ENCODE measurements around the gene NODAL.

DNA sequence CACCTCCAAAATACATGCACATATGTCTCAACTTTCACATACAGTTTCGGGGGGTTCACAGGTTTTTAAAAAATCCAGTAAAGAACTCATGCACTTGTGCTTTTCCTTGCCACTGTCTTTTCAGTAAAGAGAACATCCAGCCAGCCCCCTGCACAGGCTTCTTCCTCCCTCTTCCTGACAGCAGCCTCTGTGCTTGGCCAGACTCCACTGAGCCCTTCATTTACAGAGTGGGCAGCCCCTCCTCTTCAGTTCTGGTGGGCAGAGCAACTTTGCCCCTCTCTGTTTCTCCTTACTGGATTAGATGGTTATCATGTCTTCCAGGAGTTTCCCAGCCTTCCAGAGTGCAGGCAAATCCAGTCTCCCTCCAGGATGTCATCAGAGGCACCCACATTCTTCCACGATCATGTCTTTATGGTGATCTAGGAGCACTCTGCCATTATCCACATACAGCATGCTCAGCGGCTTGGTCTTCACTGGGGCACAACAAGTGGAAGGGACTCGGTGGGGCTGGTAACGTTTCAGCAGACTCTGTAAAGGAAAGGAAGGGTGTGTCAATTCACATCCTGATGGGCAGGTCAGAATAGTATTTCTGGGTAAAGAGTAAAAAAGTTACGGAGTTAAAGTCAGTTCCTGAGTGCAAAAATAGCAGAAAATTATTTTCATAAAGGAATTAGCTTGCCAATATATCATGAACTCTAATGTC, 8.8 kb downstream of the NODAL start:
- TF ChIP-seq, protein P1, sequence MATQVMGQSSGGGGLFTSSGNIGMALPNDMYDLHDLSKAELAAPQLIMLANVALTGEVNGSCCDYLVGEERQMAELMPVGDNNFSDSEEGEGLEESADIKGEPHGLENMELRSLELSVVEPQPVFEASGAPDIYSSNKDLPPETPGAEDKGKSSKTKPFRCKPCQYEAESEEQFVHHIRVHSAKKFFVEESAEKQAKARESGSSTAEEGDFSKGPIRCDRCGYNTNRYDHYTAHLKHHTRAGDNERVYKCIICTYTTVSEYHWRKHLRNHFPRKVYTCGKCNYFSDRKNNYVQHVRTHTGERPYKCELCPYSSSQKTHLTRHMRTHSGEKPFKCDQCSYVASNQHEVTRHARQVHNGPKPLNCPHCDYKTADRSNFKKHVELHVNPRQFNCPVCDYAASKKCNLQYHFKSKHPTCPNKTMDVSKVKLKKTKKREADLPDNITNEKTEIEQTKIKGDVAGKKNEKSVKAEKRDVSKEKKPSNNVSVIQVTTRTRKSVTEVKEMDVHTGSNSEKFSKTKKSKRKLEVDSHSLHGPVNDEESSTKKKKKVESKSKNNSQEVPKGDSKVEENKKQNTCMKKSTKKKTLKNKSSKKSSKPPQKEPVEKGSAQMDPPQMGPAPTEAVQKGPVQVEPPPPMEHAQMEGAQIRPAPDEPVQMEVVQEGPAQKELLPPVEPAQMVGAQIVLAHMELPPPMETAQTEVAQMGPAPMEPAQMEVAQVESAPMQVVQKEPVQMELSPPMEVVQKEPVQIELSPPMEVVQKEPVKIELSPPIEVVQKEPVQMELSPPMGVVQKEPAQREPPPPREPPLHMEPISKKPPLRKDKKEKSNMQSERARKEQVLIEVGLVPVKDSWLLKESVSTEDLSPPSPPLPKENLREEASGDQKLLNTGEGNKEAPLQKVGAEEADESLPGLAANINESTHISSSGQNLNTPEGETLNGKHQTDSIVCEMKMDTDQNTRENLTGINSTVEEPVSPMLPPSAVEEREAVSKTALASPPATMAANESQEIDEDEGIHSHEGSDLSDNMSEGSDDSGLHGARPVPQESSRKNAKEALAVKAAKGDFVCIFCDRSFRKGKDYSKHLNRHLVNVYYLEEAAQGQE (IDR thresholded peaks at IDR 0.05; ENCODE audit: insufficient read depth in 1 of 2, low read depth in 2 of 2, low read length in 1 of 2), result no peak
- TF ChIP-seq, protein P2, sequence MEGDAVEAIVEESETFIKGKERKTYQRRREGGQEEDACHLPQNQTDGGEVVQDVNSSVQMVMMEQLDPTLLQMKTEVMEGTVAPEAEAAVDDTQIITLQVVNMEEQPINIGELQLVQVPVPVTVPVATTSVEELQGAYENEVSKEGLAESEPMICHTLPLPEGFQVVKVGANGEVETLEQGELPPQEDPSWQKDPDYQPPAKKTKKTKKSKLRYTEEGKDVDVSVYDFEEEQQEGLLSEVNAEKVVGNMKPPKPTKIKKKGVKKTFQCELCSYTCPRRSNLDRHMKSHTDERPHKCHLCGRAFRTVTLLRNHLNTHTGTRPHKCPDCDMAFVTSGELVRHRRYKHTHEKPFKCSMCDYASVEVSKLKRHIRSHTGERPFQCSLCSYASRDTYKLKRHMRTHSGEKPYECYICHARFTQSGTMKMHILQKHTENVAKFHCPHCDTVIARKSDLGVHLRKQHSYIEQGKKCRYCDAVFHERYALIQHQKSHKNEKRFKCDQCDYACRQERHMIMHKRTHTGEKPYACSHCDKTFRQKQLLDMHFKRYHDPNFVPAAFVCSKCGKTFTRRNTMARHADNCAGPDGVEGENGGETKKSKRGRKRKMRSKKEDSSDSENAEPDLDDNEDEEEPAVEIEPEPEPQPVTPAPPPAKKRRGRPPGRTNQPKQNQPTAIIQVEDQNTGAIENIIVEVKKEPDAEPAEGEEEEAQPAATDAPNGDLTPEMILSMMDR (IDR thresholded peaks at IDR 0.05), result no peak

Data from Panc1 (cell line).